Parathyroid adenoma (tissue), 2 donors: Measurements from ENCODE around the gene DNM3.

Experiments
- H2AFZ ChIP-seq: fragments of 300-600 bp; sonication (generic); one replicate; pipeline ENCODE4 v1.7.0; 2017; ENCODE audit warnings: antibody characterized with exemption, mild to moderate bottlenecking
- H3K27ac ChIP-seq: fragments of 300-600 bp; sonication (generic); one replicate; pipeline ENCODE4 v1.7.0; 2017
- H3K27me3 ChIP-seq: fragments of 300-600 bp; sonication (generic); one replicate; pipeline ENCODE4 v1.7.0; 2017; ENCODE audit warnings: low read length; ENCODE audit not compliant: control insufficient read depth, insufficient read depth
- H3K36me3 ChIP-seq: fragments of 300-600 bp; sonication (generic); one replicate; pipeline ENCODE4 v1.7.0; 2017; ENCODE audit warnings: low read length; ENCODE audit not compliant: control insufficient read depth, insufficient read depth
- H3K4me1 ChIP-seq: fragments of 300-600 bp; sonication (generic); one replicate; pipeline ENCODE4 v1.7.0; 2017; ENCODE audit warnings: control low read depth
- H3K4me2 ChIP-seq: fragments of 300-600 bp; sonication (generic); one replicate; pipeline ENCODE4 v1.7.0; 2017; ENCODE audit warnings: low read length
- H3K4me3 ChIP-seq: fragments of 300-600 bp; sonication (generic); one replicate; pipeline ENCODE4 v1.7.0; 2017; ENCODE audit warnings: low read depth, low read length
- H3K79me2 ChIP-seq: fragments of 300-600 bp; sonication (generic); one replicate; pipeline ENCODE4 v1.7.0; 2017; ENCODE audit warnings: control low read depth
- H3K9ac ChIP-seq: fragments of 300-600 bp; sonication (generic); one replicate; pipeline ENCODE4 v1.7.0; 2017; ENCODE audit warnings: mild to moderate bottlenecking
- H3K9me3 ChIP-seq: fragments of 300-600 bp; sonication (generic); one replicate; pipeline ENCODE4 v1.7.0; 2017; ENCODE audit warnings: low read length; ENCODE audit not compliant: control insufficient read depth
- CTCF ChIP-seq: fragments of 300-600 bp; sonication (generic); IDR thresholded peaks from one replicate; pipeline ENCODE4 v1.7.0; 2017; ENCODE audit warnings: antibody characterized with exemption, mild to moderate bottlenecking
- donor health status: primary hyperparathyroidism.

DNM3 gene

DNA sequence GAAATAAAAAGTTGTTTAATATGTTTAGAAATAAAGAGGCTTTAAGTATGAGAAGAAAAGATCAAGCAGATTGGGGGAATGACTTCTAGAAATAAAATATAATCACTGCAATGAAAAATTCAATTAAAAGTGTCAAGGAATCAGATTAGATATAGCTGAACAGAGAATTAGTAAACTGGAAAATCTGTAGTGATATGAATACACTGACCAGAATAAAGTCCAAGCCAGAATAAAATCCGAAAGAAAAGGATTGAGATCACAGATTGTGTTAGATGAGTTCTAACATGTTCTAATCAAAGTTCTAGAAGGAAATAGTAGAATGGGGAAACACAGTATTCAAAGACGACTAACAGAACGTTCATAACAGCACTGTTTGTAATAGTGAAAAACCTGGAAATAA, 506.1 kb downstream of the DNM3 start:
- H3K4me1 ChIP-seq, result peaks cover 2% of the 10 kb centered on the region
- no peak overlapping the region for H3K27ac ChIP-seq
- no peak overlapping the region for H3K9ac ChIP-seq
- no peaks in the 10 kb centered on the region for H3K79me2 ChIP-seq
- no peaks in the 10 kb centered on the region for H3K36me3 ChIP-seq
- no peak overlapping the region for H2AFZ ChIP-seq
- no peak overlapping the region for H3K4me2 ChIP-seq
- H3K4me3 ChIP-seq, result no peak overlapping the region
- no peaks in the 10 kb centered on the region for H3K9me3 ChIP-seq
- H3K27me3 ChIP-seq, result no peaks in the 10 kb centered on the region
- TF ChIP-seq CTCF, result no peak

DNA sequence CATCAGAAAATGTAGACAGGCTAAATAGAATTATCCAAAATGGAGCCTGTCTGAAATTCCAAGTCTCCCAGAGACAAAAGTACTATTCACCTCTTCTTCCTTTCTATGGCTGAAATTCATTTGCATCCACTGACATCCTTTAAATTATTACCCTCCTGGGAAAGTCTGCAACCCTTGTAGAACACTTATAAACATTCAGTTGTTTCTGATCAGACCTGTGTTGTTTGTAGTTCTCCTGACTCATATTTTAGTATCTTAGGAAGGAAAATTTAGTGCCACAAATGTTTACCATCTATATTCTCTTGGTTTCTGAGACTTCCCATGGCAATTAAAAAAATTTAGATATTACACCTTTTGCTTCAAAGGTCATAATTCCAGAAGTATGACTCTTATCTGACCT, 509.6 kb downstream of the DNM3 start:
- H3K27ac ChIP-seq, result peak overlapping the region; percentile 0

DNA sequence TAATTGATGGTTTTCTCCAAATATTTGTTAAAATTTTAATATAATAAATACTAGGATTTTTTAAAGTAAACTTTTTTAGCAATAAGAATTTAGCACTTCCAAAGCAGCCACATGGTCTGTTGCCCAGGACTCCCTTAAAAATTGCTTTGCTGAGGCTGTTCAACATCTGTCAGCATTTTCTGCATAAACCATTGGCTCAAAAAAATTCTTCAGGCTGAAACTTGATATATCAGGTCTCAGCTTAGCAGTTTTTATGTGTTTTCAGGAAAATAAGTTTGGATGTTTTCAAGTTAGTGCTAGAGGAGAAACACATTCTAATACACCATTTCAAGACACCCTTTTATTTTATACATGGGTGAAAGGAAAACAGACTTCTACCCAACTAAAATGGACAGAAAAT, 510.0 kb downstream of the DNM3 start:
- Histone ChIP-seq H3K79me2 (no peaks in the 10 kb centered on the region), H3K27me3 (no peaks in the 10 kb centered on the region), H3K9ac (no peak overlapping the region), H3K36me3 (no peaks in the 10 kb centered on the region), H3K9me3 (no peaks in the 10 kb centered on the region), H2AFZ (peak overlapping the region; percentile 3), H3K4me3 (no peak overlapping the region), H3K4me2 (peak overlapping the region; percentile 35), H3K4me1 (peaks cover 2% of the 10 kb centered on the region), H3K27ac (peak overlapping the region; percentile 50)
- no peak for TF ChIP-seq CTCF

More for the DNA sequence above, 509.6 kb downstream of the DNM3 start:
- H3K4me2 ChIP-seq, result no peak overlapping the region
- no peaks in the 10 kb centered on the region for H3K9me3 ChIP-seq
- H3K36me3 ChIP-seq, result no peaks in the 10 kb centered on the region
- H3K4me1 ChIP-seq, result peaks cover 2% of the 10 kb centered on the region
- no peak overlapping the region for H3K9ac ChIP-seq
- H3K4me3 ChIP-seq, result no peak overlapping the region
- peak overlapping the region; percentile 20 for H2AFZ ChIP-seq
- H3K27me3 ChIP-seq, result no peaks in the 10 kb centered on the region
- no peaks in the 10 kb centered on the region for H3K79me2 ChIP-seq
- no peak for TF ChIP-seq CTCF

- Histone ChIP-seq H3K4me2 (peak overlapping the region; percentile 35), H3K27me3 (no peaks in the 10 kb centered on the region), H3K9me3 (no peaks in the 10 kb centered on the region), H3K36me3 (no peaks in the 10 kb centered on the region), H3K79me2 (no peaks in the 10 kb centered on the region), H3K4me3 (no peak overlapping the region), H3K4me1 (peaks cover 2% of the 10 kb centered on the region), H3K27ac (peak overlapping the region; percentile 50), H2AFZ (peak overlapping the region; percentile 3), H3K9ac (no peak overlapping the region)
- TF ChIP-seq CTCF, result no peak
Measured at GRCh38 chr1:172351754-172352161, 510.5 kb downstream of the DNM3 start.

DNA sequence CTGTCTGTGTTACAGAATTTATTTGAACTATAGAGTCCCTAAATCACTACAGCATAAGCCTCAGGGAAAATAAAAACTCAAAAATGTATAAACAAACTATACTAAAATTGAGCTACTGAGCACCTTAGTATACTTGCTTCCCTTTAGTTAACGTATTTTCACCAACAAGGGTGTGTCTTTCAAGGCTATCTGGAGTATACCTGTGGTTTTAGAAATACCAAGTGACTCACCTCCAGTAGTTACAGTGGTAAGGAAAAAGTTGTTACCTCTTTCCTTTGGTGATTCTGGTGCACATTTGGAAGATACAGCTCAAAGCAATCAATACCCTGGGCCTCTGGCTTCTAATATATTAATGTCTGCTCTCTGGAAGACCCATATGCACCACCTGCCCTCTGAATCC, 511.1 kb downstream of the DNM3 start:
- Histone ChIP-seq H3K4me2 (no peak overlapping the region), H2AFZ (no peak overlapping the region), H3K9me3 (no peaks in the 10 kb centered on the region), H3K27me3 (no peaks in the 10 kb centered on the region), H3K9ac (no peak overlapping the region), H3K79me2 (no peaks in the 10 kb centered on the region), H3K4me1 (peaks cover 2% of the 10 kb centered on the region), H3K4me3 (no peak overlapping the region), H3K36me3 (no peaks in the 10 kb centered on the region), H3K27ac (no peak overlapping the region)
- TF ChIP-seq CTCF, result no peak
